Cardiac fibroblast (primary cell): ENCODE measurements around the gene ZNF280B.

ENCODE experiments used
- DNase-seq, 2 donors: peaks; one replicate each; pipeline versions ENCODE4 v3.0.0 to v3.0.0-alpha.2; 2010; ENCODE audit warnings: low read depth in 2 of 2
- H3K4me3 ChIP-seq, 2 donors: replicated peaks in 1 of 2; 1 replicate in 1 of 2; 2 replicates in 1 of 2; pipeline ENCODE4 v1.5.1; 2011; ENCODE audit warnings: low read depth in 2 of 2, low read length in 2 of 2, mild to moderate bottlenecking in 2 of 2, moderate library complexity in 1 of 2
- CTCF ChIP-seq: IDR thresholded peaks from one replicate; pipeline ENCODE4 v1.5.1; 2011; ENCODE audit warnings: low read depth, mild to moderate bottlenecking, low read length, inconsistent platforms

ZNF280B gene

GRCh38 chr22:22553735-22554586 is 45.4 kb upstream of the ZNF280B start:
- H3K4me3 ChIP-seq: no peak overlapping the region
- no peak for DNase-seq
- TF ChIP-seq CTCF: no peak

GRCh38 chr22:22553141-22553540 is 44.6 kb upstream of the ZNF280B start:
- H3K4me3 ChIP-seq: no peak overlapping the region
- TF ChIP-seq CTCF: no peak
- DNase-seq: no peak

- no peak overlapping the region for H3K4me3 ChIP-seq
- no peak for TF ChIP-seq CTCF
- peak in 1 of 2 donors; percentile 12 for DNase-seq
These were observed 44.1 kb upstream of the ZNF280B start for GRCh38 chr22:22552630-22553029.

- H3K4me3 ChIP-seq: no peak overlapping the region
- no peak for TF ChIP-seq CTCF
- no peak for DNase-seq
These were observed 42.4 kb upstream of the ZNF280B start for GRCh38 chr22:22550789-22551434.

- no peak for TF ChIP-seq CTCF
- no peak for DNase-seq
- H3K4me3 ChIP-seq: no peak overlapping the region
These were observed 40.4 kb upstream of the ZNF280B start for GRCh38 chr22:22548910-22549309.

GRCh38 chr22:22548317-22548716 is 39.8 kb upstream of the ZNF280B start:
- no peak for DNase-seq
- no peak overlapping the region for H3K4me3 ChIP-seq
- no peak for TF ChIP-seq CTCF
